ENCODE data around the gene KLHL11.
A peak's percentile ranks its signal among the peaks of the same experiment; 100 is the strongest.
"Not testable (repeated sequence)": the region's sequence is repeated elsewhere in the genome, so short reads cannot be mapped to it uniquely, and the experiment has no call there.

KLHL11 gene

GRCh38 chr17:41864498-41864835 is 756 bp downstream of the KLHL11 start:
- Histone ChIP-seq H3K4me3 (ENCODE audit: low read length, poor library complexity, severe bottlenecking) (peak overlapping the region; percentile 91), H3K27me3 (ENCODE audit: insufficient read depth, low read length, poor library complexity, severe bottlenecking) (no peaks in the 10 kb centered on the region), H4K20me1 (ENCODE audit: insufficient read depth, low read length, poor library complexity, severe bottlenecking) (peaks cover 41% of the 10 kb centered on the region), H3K4me2 (ENCODE audit: low read depth, low read length, poor library complexity, severe bottlenecking) (peak overlapping the region; percentile 98), H3K9ac (ENCODE audit: low read depth, low read length, poor library complexity, severe bottlenecking) (peak overlapping the region; percentile 84), H3K9me2 (replicated peaks; ENCODE audit: low read depth, low read length) (no peaks in the 10 kb centered on the region), H3K4me1 (ENCODE audit: insufficient read depth, low read length, poor library complexity, severe bottlenecking) (peaks cover 44% of the 10 kb centered on the region), H3F3A (ENCODE audit: low read depth) (peaks cover 3% of the 10 kb centered on the region), H3K9me3 (ENCODE audit: insufficient read depth, low read depth, low read length) (no peaks in the 10 kb centered on the region), H3K36me3 (ENCODE audit: insufficient read depth, low read length) (peaks cover 25% of the 10 kb centered on the region; the same call in 1 of the 2 replicates), H2AFZ (ENCODE audit: low read length) (peak overlapping the region; percentile 85), H3K79me2 (ENCODE audit: insufficient read depth, low read length) (peaks cover 53% of the 10 kb centered on the region)
- TF ChIP-seq EZH2phosphoT487 (IDR thresholded peaks at IDR 0.05; ENCODE audit: borderline replicate concordance): no peak
- no peak for TF ChIP-seq CTCF (conservative IDR thresholded peaks at IDR 0.05; ENCODE audit: low read length)

GRCh38 chr17:41863074-41863848 is 2.0 kb downstream of the KLHL11 start:
- H3K36me3 ChIP-seq (ENCODE audit: insufficient read depth, low read length): peaks cover 14% of the 10 kb centered on the region; the same call in 1 of the 2 replicates
- H3K4me3 ChIP-seq (ENCODE audit: low read length, poor library complexity, severe bottlenecking): peak overlapping the region; percentile 91
- peaks cover 63% of the 10 kb centered on the region for H3K79me2 ChIP-seq (ENCODE audit: insufficient read depth, low read length)
- TF ChIP-seq CTCF (conservative IDR thresholded peaks at IDR 0.05; ENCODE audit: low read length): no peak
- TF ChIP-seq EZH2phosphoT487 (IDR thresholded peaks at IDR 0.05; ENCODE audit: borderline replicate concordance): no peak
- peaks cover 45% of the 10 kb centered on the region for H4K20me1 ChIP-seq (ENCODE audit: insufficient read depth, low read length, poor library complexity, severe bottlenecking)
- H3F3A ChIP-seq (ENCODE audit: low read depth): peaks cover 3% of the 10 kb centered on the region; the same call in 1 of the 2 replicates
- H3K9me2 ChIP-seq (replicated peaks; ENCODE audit: low read depth, low read length): no peaks in the 10 kb centered on the region
- H3K4me1 ChIP-seq (ENCODE audit: insufficient read depth, low read length, poor library complexity, severe bottlenecking): peaks cover 44% of the 10 kb centered on the region
- peak overlapping the region; percentile 84 for H3K9ac ChIP-seq (ENCODE audit: low read depth, low read length, poor library complexity, severe bottlenecking)
- no peak overlapping the region for H2AFZ ChIP-seq (ENCODE audit: low read length)
- H3K27me3 ChIP-seq (ENCODE audit: insufficient read depth, low read length, poor library complexity, severe bottlenecking): no peaks in the 10 kb centered on the region
- H3K9me3 ChIP-seq (ENCODE audit: insufficient read depth, low read depth, low read length): no peaks in the 10 kb centered on the region
- H3K4me2 ChIP-seq (ENCODE audit: low read depth, low read length, poor library complexity, severe bottlenecking): peak overlapping the region; percentile 98

GRCh38 chr17:41860254-41860931 is 4.8 kb downstream of the KLHL11 start:
- H3K4me1 ChIP-seq (ENCODE audit: insufficient read depth, low read length, poor library complexity, severe bottlenecking): peaks cover 41% of the 10 kb centered on the region

GRCh38 chr17:41851382-41851781 is 13.8 kb downstream of the KLHL11 start:
- not testable (repeated sequence) for H3F3A ChIP-seq (ENCODE audit: low read depth); H3K9ac ChIP-seq (ENCODE audit: low read depth, low read length, poor library complexity, severe bottlenecking); H3K27me3 ChIP-seq (ENCODE audit: insufficient read depth, low read length, poor library complexity, severe bottlenecking); H2AFZ ChIP-seq (ENCODE audit: low read length); H3K4me1 ChIP-seq (ENCODE audit: insufficient read depth, low read length, poor library complexity, severe bottlenecking); H3K4me2 ChIP-seq (ENCODE audit: low read depth, low read length, poor library complexity, severe bottlenecking); H3K9me2 ChIP-seq (replicated peaks; ENCODE audit: low read depth, low read length); H3K4me3 ChIP-seq (ENCODE audit: low read length, poor library complexity, severe bottlenecking); H3K9me3 ChIP-seq (ENCODE audit: insufficient read depth, low read depth, low read length)
- Histone ChIP-seq H3K36me3 (ENCODE audit: insufficient read depth, low read length) (peaks cover 59% of the 10 kb centered on the region), H4K20me1 (ENCODE audit: insufficient read depth, low read length, poor library complexity, severe bottlenecking) (peaks cover 25% of the 10 kb centered on the region), H3K79me2 (ENCODE audit: insufficient read depth, low read length) (peaks cover 67% of the 10 kb centered on the region)

More at GRCh38 chr17:41860254-41860931, 4.8 kb downstream of the KLHL11 start:
- no peak for TF ChIP-seq EZH2phosphoT487 (IDR thresholded peaks at IDR 0.05; ENCODE audit: borderline replicate concordance)
- no peak for TF ChIP-seq CTCF (conservative IDR thresholded peaks at IDR 0.05; ENCODE audit: low read length)
- Histone ChIP-seq H3K9me3 (ENCODE audit: insufficient read depth, low read depth, low read length) (no peaks in the 10 kb centered on the region), H4K20me1 (ENCODE audit: insufficient read depth, low read length, poor library complexity, severe bottlenecking) (peaks cover 49% of the 10 kb centered on the region), H3K27me3 (ENCODE audit: insufficient read depth, low read length, poor library complexity, severe bottlenecking) (no peaks in the 10 kb centered on the region), H3K4me3 (ENCODE audit: low read length, poor library complexity, severe bottlenecking) (peak overlapping the region; percentile 46), H3K9ac (ENCODE audit: low read depth, low read length, poor library complexity, severe bottlenecking) (peak overlapping the region; percentile 27), H3K79me2 (ENCODE audit: insufficient read depth, low read length) (peaks cover 84% of the 10 kb centered on the region), H3K9me2 (replicated peaks; ENCODE audit: low read depth, low read length) (no peaks in the 10 kb centered on the region), H3F3A (ENCODE audit: low read depth) (no peaks in the 10 kb centered on the region), H3K4me2 (ENCODE audit: low read depth, low read length, poor library complexity, severe bottlenecking) (peak overlapping the region; percentile 65), H2AFZ (ENCODE audit: low read length) (no peak overlapping the region), H3K36me3 (ENCODE audit: insufficient read depth, low read length) (no peaks in the 10 kb centered on the region)

All from Loucy (cell line).